GM21786 (cell line): ENCODE results near the gene CRYZL1.
A peak's percentile ranks its signal among the peaks of the same experiment; 100 is the strongest.

Source experiments
- ATAC-seq: cut with Tn5 transposase; IDR thresholded peaks from one replicate; pipeline ENCODE4 v1.9.1; 2021; ENCODE audit not compliant: unreplicated experiment

The CRYZL1 gene

DNA sequence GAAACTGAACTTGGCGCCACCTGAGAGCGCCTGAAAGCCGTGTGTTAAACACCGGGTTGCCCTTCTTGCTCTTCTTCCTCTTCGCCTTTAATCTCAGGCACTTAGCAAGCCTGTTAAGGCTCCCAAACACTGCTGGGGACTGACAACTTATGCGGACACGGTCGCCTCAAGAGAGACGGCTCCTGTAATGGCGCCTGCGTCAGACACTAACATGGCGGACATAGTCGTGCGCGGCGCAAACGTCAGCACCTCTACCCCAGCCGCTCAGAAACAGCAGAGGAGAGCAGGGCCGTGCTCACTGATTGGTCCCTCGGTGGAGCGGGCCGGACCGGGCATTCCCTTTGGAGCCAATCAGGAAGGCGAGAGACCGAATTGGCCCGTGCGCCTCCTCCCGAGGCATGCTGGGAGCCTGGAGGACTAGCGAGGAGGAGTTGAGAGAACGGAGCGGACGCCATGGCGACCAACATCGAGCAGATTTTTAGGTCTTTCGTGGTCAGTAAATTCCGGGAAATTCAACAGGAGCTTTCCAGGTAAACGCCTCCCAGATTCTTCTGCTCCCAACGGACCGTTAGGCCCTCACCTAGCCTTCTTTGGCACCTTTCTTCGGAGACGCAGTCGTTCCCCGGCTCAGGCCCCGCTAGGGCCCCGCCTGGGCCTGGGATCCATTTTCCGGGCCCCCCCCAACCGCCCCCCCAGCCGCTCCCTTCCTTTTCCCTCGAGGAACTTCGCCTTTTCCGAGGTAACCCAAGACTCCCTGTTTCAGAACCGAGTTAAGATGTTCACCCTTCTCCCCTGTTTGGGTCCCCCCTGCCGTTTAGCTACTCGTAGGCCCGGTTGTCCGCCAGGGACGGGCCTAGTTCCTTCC, 98.7 kb downstream of the CRYZL1 start, which contains the start of gene SON:
Gene SON (plus strand): TSS at position 399 of the 865 bp plus-strand sequence. CDS start 55 bp downstream, at position 454.
- ATAC-seq = peak; percentile 92

DNA sequence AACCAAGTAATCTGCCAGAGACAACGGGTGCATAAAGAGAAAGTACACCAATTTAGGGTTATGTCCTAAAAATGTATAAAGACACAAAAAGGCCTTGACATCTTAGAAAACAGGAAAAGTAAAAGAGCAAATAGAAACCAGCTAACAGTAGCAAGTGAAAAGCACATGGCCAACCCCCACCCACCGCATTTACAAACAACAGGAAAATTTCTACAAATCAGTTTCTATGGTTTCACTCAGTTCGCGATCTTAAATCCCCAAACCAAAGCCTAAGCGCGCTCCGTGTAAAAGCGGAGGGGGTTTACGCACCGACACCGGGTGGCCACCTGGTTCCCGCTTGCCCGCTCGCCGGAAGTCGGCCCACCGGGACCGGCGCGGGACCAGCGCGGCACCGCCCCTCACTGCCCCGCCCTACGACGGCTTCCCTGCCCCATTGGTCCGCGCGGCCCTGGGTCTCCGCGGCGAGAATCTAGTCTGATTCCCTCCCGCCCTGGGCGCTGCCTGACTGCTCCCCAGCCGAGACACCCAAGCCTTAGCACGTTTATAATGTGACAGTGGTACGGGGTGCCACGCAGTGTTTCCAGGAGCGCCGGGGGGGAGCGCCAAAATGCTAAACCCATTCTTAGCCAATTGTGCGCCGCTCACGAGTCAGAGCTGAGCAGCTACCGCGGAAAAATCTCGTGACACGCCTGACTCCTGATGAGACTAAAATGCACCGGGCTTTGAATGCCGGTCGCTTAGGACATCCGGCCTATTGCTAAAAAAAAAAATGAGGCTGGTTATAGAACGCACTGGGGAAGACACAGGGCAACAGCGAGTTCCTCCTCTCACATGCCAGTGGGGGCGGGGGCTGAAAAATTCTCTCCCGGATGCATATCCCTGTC, 99.5 kb downstream of the CRYZL1 start, which contains the start of gene GART:
Gene GART (minus strand): TSS at position 362 of the 884 bp plus-strand sequence. CDS start 2,802 bp downstream, outside the sequence.
- peak; percentile 41 for ATAC-seq

DNA sequence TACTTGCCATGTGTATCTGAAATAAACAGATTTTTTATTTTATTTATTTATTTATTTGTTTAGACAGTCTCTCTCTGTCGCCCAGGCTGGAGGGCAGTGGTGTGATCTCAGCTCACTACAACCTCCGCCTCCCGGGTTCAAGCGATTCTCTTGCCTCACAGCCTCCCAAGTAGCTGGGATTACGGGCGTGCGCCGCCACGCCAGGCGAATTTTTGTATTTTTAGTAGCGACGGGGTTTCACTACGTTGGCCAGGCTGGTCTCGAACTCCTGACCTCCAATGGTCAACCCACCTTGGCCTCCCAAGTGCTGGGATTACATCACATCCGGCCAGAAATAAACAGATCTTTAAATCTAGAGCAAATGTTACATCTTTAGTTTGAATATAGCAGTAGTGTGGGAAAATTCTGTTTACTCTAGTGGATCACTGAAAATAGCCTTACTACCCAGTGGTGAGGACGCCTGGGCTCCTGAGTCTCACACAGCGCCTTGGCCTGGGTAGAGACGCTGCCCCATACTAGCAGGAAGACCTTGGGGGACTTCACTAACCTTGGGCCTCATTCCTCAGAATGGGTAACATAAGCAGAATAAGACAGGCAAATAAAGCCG, 100.3 kb downstream of the CRYZL1 start:
- no peak for ATAC-seq

DNA sequence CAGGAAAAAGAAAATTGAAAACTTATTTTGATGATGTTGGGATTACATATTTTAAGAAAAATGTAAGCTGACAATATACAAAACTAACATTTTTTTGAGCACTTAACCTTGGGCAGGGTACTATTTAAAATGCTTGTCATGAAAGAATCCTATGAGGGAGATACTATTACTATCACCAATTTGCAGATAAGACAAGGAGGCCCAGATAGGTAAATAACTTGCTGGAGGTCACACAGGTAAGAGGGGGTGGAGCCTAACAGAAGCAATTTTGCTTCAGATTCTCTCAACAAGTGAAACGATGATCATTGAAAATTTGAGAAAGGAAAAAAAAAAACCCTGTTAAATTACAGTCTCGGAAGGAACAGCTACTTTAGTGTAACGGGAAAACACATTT, 100.8 kb downstream of the CRYZL1 start:
- ATAC-seq = no peak

DNA sequence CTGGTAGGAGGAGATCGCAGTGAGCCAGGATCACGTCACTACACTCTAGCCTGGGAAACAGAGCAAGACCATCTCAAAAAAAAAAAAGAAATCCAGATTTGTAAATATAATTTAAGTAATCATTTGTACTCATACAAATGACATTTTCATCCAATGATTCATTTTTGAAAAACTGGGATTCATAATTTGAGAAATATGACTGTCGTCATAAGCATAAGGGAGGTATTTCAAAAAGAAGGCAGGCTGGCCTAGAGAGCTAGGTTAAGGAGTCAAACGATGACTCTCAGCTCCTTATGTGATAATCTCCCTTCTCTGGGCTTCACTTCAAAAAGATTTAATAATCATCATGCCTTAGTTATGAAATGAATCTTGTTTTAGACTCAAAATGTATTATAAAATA, 101.9 kb downstream of the CRYZL1 start:
- no peak for ATAC-seq
